ENCODE results near the gene CCDC30.
"Not testable (repeated sequence)": the region's sequence is repeated elsewhere in the genome, so short reads cannot be mapped to it uniquely, and the experiment has no call there.

The CCDC30 gene

GRCh38 chr1:42453386-42453785 is 9.7 kb upstream of the CCDC30 start:
- DNase-seq: no peak

DNA sequence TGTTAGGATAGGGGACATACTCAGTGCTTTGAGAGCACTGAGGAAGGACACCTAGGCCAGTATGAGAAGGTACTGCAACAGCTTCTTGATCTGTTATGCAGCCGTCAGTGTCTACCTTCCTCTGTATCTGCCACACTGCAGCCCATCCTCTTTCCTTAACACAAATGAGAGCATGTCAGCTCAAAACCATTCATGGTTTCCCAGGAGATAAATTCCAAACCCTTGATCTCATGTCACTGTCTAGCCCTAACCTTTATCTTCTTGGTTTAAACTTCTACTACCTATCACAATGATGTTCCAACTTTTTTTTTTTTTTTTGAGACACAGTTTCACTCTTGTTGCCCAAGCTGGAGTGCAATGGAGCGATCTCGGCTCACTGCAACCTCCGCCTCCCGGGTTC is 8.7 kb upstream of the CCDC30 start:
- no peak for DNase-seq

- peak; percentile 81 for DNase-seq
Observed at GRCh38 chr1:42456010-42456753, 6.9 kb upstream of the CCDC30 start, which contains the start of the genes PPCS and ZMYND12. Gene PPCS, plus strand, starts transcription at chr1:42456543. Its CDS starts 23 bp downstream, at chr1:42456566. Gene ZMYND12, minus strand, starts transcription at chr1:42456022. Its CDS starts 25 bp downstream, at chr1:42455997.

DNA sequence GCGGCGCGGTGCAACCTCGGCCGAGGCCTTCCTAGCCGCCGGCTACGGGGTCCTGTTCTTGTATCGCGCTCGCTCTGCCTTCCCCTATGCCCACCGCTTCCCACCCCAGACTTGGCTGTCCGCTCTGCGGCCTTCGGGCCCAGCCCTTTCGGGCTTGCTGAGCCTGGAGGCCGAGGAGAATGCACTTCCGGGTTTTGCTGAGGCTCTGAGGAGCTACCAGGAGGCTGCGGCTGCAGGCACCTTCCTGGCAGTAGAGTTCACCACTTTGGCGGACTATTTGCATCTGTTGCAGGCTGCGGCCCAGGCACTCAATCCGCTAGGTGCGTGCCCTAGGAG is 6.4 kb upstream of the CCDC30 start:
- peak; percentile 62 for DNase-seq

DNA sequence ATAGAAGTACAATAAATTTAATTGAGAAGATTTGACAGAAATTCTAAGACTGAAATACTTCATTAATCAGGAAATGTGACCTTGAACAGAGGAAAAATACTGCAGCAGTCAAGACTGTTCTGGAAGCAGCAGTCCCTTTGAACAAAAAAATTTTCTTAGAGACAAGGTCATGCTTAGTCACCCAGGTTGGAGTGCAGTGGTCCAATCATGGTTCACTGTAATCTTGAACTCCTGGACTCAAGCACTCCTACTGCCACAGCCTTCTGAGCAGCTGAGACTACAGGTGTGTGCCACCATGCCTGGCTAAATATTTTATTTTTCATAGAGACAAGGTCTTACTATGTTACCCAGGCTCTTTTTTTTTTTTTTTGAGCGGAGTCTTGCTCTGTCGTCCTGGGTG is 1.9 kb upstream of the CCDC30 start:
- no peak for DNase-seq

DNA sequence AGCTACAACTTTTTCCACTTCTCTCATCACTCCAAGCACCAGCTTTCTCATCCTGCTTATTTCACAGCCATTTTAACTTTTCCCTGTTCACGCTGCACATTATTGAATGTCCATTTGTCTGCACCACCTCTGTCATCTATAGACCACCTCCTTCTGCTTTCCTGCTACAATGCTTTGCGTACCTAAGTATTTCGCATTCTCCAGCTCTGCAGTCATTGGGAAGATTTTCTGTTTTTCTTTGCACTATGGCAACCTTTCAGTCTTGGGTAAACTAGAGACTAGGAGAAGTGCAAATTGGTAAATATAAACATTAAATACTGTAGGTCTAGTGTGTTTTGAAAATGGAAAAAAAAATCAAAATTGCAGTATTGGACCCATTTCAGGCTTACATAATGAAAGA is 835 bp downstream of the CCDC30 start:
- no peak for DNase-seq

GRCh38 chr1:42466030-42466429 is 2.9 kb downstream of the CCDC30 start:
- DNase-seq: no peak

DNA sequence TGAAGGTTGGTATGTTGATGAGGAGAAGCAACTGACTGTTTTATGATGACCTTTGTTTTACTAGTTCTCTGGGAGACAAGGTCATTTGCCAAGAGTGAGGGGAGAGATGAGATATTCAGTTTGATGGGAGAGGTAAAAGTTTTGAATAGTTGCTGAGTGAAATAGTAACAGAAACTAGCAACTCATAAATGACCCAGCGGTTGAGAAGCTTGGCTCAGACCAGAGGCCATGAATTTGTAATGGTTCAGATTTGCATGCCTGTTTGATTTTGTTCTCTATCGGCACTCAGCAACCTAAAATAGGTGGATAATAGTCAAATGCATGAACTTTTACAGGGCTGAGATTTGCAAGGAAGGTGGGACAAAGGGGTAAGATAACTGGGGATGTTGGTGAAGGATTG is 6.6 kb downstream of the CCDC30 start:
- DNase-seq: no peak

- no peak for DNase-seq
Observed at GRCh38 chr1:42476605-42477004, 13.5 kb downstream of the CCDC30 start.

DNA sequence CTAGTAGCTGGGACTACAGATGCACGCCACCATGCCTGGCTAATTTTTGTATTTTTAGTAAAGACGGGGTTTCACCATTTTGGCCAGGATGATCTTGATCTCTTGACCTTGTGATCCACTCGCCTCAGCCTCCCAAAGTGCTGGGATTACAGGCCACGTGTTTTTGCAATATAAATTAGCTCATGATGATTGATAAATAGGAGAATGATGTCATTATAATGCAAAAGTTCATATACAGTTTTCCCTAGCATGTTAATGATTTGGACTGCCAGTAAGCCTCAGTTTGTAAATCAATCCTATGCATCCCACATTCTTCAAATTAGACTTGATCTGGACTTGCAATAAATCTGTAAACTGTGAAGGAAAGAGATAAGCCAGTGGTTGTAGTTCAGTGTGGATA is 14.3 kb downstream of the CCDC30 start:
- DNase-seq: not testable (repeated sequence)

GRCh38 chr1:42477775-42478174 is 14.7 kb downstream of the CCDC30 start:
- DNase-seq: no peak

GRCh38 chr1:42479621-42480020 is 16.5 kb downstream of the CCDC30 start:
- no peak for DNase-seq

DNA sequence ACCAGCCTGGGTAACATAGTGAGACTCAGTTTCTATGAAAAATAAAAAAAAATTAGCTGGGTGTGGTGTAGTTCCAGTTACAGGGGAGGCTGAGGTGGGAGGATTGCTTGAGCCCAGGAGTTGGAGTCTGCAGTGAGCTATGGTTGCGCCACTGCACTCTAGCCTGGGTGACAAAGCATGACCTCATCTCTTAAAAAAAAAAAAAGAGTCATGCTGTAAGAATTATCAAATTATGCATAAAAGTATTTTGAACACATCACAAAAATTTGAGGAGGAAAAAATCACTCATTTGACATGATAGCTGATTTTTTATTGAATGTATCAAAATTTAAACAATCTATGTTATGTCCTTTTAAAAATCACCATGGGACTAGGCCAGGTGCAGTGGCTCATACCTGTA is 17.8 kb downstream of the CCDC30 start:
- DNase-seq: no peak

GRCh38 chr1:42482635-42483153 is 19.6 kb downstream of the CCDC30 start:
- no peak for DNase-seq

- no peak for DNase-seq
Observed at GRCh38 chr1:42484382-42484781, 21.3 kb downstream of the CCDC30 start.

DNA sequence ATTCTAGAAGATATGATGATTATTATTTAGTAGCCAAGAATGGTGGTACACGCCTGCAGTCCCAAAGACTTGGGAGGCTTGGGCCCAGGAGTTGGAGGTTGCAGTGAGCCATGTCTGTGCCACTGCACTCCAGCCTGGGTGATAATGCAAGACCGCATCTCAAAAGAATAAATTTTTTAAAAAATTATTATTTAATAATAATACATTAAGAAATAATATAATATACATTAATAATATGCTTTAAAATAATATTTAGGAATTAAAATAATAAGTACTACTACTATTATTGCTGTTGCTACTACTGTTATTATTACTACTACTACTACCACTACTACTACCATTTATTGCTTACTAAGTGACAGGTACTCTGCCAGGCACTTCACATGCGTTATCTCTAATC is 27.2 kb downstream of the CCDC30 start:
- DNase-seq: no peak

- not testable (repeated sequence) for DNase-seq
Observed at GRCh38 chr1:42502031-42502430, 38.9 kb downstream of the CCDC30 start.

GRCh38 chr1:42504535-42505128 is 41.5 kb downstream of the CCDC30 start:
- no peak for DNase-seq

- no peak for DNase-seq
Observed at GRCh38 chr1:42506576-42506975, 43.5 kb downstream of the CCDC30 start.

DNA sequence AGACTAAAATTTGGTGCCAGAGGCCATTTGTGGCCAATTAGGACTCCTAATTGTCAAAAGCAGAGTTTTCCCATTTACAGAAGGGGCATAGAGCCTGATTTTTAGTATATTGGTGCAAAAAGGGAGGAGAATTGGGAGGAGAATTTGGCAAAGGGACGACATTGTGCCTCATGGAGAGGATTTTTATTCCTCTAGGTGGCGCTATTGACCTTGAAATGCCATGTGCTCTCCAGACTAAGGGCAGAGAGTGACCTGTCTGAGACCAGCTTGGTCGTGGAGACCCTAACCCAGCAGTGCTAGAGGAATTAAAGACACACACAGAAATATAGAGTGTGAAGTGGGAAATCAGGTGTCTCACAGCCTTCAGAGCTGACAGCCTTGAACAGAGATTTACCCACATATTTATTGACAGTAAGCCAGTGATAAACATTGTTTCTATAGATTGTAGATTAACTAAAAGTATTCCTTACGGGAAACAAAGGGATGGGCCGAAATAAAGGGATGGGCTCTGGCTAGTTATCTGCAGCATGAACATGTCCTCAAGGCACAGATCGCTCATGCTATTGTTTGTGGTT is 48.6 kb downstream of the CCDC30 start:
- DNase-seq: not testable (repeated sequence)

DNA sequence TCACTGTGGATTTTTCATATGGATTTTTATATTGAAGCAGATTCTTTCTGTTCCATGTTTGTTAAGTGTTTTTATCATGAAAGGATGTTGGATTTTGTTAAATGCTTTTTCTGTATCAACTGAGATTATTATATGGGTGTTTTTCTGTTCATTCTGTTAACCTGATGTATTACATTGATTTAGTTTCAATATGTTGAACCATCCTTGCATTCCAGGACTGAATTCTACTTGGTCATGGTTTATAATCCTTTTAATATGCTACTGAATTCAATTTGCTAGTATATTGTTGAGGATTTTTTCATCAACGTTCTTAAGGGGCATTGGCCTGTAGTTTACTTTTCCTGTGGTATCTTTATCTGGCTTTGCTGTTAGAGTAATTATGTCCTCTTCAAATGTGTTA is 55.8 kb downstream of the CCDC30 start:
- no peak for DNase-seq

DNA sequence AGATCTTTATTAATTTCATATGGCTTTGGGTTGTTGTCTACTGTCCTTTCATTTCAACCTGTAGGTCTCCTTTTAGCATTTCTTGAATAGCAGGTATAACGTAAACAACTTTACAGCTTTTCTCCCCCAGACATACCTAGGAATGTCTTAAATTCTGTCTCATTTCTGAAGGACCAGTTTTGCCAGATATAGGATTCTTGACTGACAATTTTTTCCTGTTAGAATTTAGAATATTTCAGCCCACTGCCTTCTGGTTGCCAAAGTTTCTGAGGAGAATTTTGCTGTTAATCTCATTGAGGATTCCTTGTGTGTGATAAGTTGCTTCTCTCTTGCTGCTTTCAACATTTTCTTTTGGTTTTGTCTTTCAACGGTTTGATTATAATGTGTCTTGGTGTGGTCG is 60.1 kb downstream of the CCDC30 start:
- DNase-seq: no peak

- DNase-seq: no peak
Observed at GRCh38 chr1:42524330-42524729, 61.2 kb downstream of the CCDC30 start.

- no peak for DNase-seq
Observed at GRCh38 chr1:42529724-42530181, 66.7 kb downstream of the CCDC30 start.
